Adrenal gland (tissue), 5 donors: ENCODE results near the gene STK25.

Source experiments
- POLR2A ChIP-seq, 2 donors: fragments of 450-650 bp; IDR thresholded peaks; one replicate each; pipeline ENCODE4 v1.6.1; 2017; ENCODE audit warnings: antibody characterized with exemption in 2 of 2, mild to moderate bottlenecking in 2 of 2, moderate library complexity in 1 of 2
- TF ChIP-seq, protein P1 (sequence below), 6 experiments: fragments of 450-650 bp in 4 of 6; fragments of 200-600 bp in 2 of 6; sonication (generic) in 1 of 6; IDR thresholded peaks; 1 replicate in 5 of 6; 2 replicates in 1 of 6; pipeline versions ENCODE4 v1.5.1 to v1.8.0; 2016 to 2021; ENCODE audit warnings: antibody characterized with exemption in 6 of 6, mild to moderate bottlenecking in 2 of 6, moderate library complexity in 1 of 6
- donor health status: DM: no; HTN: no; CAD: no.

DNA sequence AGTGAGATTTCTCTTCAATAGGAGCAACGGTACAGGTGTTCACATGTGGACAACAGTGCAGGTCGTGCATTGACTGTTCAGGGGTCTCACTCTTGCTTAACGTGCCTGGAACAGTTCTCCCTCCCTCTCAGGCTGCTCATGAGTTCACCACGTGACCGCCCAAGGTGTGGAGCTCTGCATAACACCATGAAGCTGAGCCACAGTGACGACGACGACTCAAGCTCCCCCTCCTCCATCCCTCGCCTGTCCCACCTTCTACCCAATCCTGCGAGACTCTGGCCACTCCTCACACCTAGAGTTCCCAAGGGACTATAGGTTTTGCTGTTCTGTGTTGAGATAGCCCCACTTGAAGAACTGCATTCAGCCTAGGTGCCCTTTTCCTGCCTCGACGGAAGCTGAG, 42.8 kb downstream of the STK25 start:
- TF ChIP-seq POLR2A (IDR thresholded peaks at IDR 0.05) = no peak
- TF ChIP-seq, protein P1, sequence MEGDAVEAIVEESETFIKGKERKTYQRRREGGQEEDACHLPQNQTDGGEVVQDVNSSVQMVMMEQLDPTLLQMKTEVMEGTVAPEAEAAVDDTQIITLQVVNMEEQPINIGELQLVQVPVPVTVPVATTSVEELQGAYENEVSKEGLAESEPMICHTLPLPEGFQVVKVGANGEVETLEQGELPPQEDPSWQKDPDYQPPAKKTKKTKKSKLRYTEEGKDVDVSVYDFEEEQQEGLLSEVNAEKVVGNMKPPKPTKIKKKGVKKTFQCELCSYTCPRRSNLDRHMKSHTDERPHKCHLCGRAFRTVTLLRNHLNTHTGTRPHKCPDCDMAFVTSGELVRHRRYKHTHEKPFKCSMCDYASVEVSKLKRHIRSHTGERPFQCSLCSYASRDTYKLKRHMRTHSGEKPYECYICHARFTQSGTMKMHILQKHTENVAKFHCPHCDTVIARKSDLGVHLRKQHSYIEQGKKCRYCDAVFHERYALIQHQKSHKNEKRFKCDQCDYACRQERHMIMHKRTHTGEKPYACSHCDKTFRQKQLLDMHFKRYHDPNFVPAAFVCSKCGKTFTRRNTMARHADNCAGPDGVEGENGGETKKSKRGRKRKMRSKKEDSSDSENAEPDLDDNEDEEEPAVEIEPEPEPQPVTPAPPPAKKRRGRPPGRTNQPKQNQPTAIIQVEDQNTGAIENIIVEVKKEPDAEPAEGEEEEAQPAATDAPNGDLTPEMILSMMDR (IDR thresholded peaks at IDR 0.05) = no peak
